NCI-H2227 treated with DMSO at 0.1 percent for 48 hours (cell line): ENCODE measurements around the gene LGALS16.
"Not testable (repeated sequence)": the region's sequence is repeated elsewhere in the genome, so short reads cannot be mapped to it uniquely, and the experiment has no call there.

Source experiments
- DNase-seq: peaks from one replicate; lab custom pipeline; 2025; lab: John Stamatoyannopoulos, UW

Gene LGALS16

GRCh38 chr19:39677961-39678889 lies 22.5 kb downstream of the LGALS16 start:
- DNase-seq = no peak

- DNase-seq = peak; percentile 59
Measured at GRCh38 chr19:39679056-39679790, 23.5 kb downstream of the LGALS16 start.

GRCh38 chr19:39679791-39680168 lies 24.1 kb downstream of the LGALS16 start:
- no peak for DNase-seq

- no peak for DNase-seq
Measured at GRCh38 chr19:39680593-39680992, 24.9 kb downstream of the LGALS16 start.

- DNase-seq = no peak
Measured at GRCh38 chr19:39681416-39681815, 25.7 kb downstream of the LGALS16 start.

- no peak for DNase-seq
Measured at GRCh38 chr19:39684267-39684666, 28.6 kb downstream of the LGALS16 start.

GRCh38 chr19:39686739-39687138 lies 31.0 kb downstream of the LGALS16 start:
- DNase-seq = no peak

- not testable (repeated sequence) for DNase-seq
Measured at GRCh38 chr19:39688637-39689036, 32.9 kb downstream of the LGALS16 start.

- no peak for DNase-seq
Measured at GRCh38 chr19:39692166-39692565, 36.5 kb downstream of the LGALS16 start.

- no peak for DNase-seq
Measured at GRCh38 chr19:39692822-39693221, 37.1 kb downstream of the LGALS16 start.

- DNase-seq = no peak
Measured at GRCh38 chr19:39695759-39696158, 40.0 kb downstream of the LGALS16 start.

- DNase-seq = no peak
Measured at GRCh38 chr19:39696387-39696786, 40.7 kb downstream of the LGALS16 start.

- DNase-seq = no peak
Measured at GRCh38 chr19:39698535-39698934, 42.8 kb downstream of the LGALS16 start.

- no peak for DNase-seq
Measured at GRCh38 chr19:39701291-39701690, 45.6 kb downstream of the LGALS16 start.

- peak; percentile 90 for DNase-seq
Measured at GRCh38 chr19:39704181-39705044, 48.7 kb downstream of the LGALS16 start, which contains the start of gene LGALS14. Gene LGALS14 (plus strand): TSS chr19:39704481. CDS start chr19:39704529, 48 bp downstream.

- no peak for DNase-seq
Measured at GRCh38 chr19:39705578-39706188, 50.0 kb downstream of the LGALS16 start.

- DNase-seq = no peak
Measured at GRCh38 chr19:39708594-39708993, 52.9 kb downstream of the LGALS16 start.

- DNase-seq = no peak
Measured at GRCh38 chr19:39709026-39709872, 53.5 kb downstream of the LGALS16 start.
